HT1080 (cell line): ENCODE results near the gene KCNH5. TPM values are rescaled to one million over a fixed set of nuclear protein-coding genes. Genes with fewer than 3 reads are reported as not detected.

Experiments used
- DNase-seq: peaks from one replicate; pipeline ENCODE4 v3.0.0-alpha.2; 2015; ENCODE audit warnings: low read depth
- polyA plus RNA-seq, 2 experiments: library from polyadenylated mRNA; depleted of rRNA; stranded (reverse); fragments of >200 nt; gene quantifications; 2 replicates each; pipeline ENCODE4 v1.2.3, GENCODE V29; 2015
- total RNA-seq: library from RNA; depleted of rRNA; stranded (reverse); fragments of >200 nt; shearing (Covaris generic); gene quantifications from 2 replicates; pipeline ENCODE4 v1.2.3, GENCODE V29; 2014; rRNA removed

The KCNH5 gene
- total RNA-seq, result 1.0 and 3.0 TPM in 2 replicates
- 0.67 and 0.84 TPM in 2 replicates for polyA plus RNA-seq (2015; cell fraction: cytosol; rRNA removed)
- polyA plus RNA-seq (2015; cell fraction: nucleus; rRNA removed), result 1.3 and 2.7 TPM in 2 replicates

DNA sequence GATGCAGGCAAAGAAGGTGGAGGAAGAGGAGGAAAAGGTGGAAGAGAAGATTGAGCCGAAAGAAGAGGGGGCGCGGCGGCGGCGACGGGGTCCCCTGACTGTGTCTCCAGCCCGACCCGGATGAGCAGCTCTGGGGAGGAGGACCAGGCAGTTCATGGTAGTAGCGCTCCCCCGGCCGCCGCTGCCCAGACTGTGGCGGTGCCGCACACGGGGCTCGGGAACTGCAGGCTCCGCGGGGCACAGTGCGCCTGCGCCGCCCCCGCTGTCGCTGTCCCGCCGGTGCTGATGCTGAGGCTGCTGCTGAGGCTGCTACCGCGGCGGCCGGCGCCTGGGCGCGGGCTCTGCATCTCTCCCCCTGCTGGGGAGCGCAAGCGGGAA is at the start of gene KCNH5:
TSS of gene KCNH5 (minus strand) at position 225 of the 378 bp plus-strand sequence. CDS start 272 bp downstream, outside the sequence.
- no peak for DNase-seq

DNA sequence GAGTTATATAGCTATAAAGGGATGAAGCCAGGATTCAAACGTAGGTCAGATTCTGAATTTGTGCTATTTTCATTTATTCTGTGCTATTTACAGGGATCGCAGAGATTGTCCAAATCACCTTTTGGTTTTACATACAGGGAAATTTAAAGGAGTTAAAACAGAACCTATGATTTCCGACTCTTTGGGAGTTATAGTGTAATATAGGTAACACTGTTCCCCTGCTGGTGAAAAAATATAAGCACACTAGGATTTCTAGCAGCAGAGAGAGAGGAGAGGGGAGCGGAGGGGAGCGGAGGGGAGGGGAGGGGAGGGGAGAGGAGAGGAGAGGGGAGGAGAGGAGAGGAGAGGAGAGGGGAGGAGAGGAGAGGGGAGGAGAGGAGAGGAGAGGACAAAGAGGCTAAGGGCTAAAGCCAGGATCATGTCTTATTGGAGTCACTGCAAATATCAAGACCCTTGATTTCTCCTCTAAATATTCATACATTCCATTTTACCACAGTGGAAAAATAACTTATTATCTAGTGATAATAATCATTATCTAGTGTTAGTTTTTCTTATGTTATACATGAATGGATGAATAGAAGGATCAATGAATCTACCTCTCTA is 46.2 kb upstream of the KCNH5 start:
- no peak for DNase-seq

DNA sequence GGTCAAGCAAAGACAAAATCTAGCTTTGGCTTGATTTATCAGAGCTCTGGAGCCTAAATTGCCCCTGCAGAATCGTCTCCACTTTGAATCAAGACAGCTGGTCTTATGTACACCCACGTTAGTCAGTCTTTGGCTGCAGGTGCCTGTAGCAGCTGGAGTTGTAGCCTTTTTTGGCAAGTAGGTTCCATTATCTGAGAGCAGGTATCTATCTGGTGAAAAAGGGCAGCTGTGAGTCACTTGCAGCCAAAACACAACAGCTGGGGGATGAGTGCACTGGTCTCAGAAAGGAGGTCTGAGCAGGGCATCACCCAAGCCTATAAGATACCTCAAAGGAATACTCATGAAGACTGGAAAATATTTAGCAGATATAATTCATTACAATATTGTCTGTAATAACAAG is 43.6 kb upstream of the KCNH5 start:
- DNase-seq, result no peak

DNA sequence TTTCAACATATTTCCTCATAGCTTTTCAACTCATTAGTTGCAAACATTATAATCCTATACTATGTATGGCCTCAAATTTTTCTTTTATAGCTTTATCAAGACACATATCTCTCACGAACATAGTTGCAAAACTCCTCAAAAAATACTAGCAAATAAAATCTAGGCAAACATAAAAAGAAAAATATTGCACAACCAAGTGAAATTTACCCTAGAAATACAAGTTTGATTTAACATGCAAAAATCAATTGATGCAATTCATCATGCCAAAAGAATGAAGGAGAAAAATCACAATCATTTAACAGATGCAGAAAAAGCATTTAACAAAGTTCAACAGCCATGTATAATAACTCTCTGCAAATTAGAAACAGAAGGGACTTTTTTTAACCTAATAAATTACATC is 33.3 kb upstream of the KCNH5 start:
- no peak for DNase-seq

- DNase-seq, result no peak
Measured at GRCh38 chr14:63076488-63076887, 31.2 kb upstream of the KCNH5 start.

GRCh38 chr14:63055631-63056030 is 10.4 kb upstream of the KCNH5 start:
- no peak for DNase-seq

DNA sequence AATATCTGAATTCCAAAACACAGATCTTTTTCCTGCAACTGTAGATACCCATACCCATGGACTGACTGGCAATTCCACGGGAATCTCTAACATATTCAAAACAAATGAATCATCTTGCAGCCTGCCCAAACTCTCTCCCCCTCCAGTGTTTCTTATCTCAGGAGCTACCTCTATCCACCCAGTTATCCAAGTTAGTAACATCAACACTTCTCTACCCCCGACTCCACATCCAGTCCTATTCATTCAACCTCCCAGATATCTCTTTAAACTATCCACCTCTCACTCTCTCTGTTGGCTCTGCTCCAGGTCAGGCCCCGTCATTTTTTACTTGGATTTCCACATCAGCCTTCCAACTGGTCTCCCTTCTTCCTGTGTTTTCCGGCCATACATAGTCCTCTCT is 6.7 kb upstream of the KCNH5 start:
- peak; percentile 28 for DNase-seq

- no peak for DNase-seq
Measured at GRCh38 chr14:63051301-63051700, 6.0 kb upstream of the KCNH5 start.

GRCh38 chr14:63050694-63051093 is 5.4 kb upstream of the KCNH5 start:
- no peak for DNase-seq

DNA sequence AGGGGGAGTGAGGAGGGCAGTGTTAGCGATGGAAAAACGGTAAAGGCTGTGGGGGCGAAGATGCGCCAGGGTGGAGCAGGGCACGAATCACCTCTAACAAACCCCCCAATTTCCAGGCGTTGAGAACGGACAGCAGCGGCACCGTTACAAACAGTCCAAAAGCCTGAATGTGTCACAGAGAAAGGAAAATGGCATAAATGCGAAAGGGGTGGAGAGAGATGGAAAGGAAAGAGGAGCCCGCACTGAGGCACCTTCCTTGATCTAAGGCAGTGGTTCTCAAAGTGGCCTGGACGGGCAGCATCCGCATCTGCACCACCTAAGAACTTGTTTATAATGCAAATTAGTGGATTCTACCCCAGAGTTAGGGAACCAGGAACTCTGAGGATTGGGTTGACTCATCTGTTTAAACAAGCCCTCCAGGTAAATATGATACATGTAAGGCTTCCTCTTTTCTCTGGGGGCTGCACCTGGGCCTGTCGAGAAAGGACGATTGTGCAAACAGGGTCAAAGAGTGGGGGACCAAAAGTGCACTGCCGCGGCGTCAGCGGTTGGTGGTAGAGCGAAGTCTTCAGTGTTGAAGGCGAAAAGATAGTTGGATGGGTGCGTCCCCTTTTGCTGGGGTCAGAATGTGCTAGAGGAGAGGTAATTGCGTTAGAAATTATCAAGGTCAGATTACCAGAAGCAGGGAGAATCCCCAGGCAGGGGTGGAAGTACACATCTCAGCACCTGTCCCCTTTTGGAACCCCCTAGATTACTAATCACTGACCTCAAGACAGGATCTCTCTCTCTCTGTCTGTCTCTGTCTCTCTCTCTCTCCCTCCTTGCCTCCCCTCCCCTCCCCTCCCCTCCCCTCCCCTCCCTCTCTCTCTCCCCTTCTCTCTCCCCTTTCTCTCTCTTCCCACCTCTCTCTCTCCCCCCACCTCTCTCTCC is 1.3 kb upstream of the KCNH5 start:
- no peak for DNase-seq

DNA sequence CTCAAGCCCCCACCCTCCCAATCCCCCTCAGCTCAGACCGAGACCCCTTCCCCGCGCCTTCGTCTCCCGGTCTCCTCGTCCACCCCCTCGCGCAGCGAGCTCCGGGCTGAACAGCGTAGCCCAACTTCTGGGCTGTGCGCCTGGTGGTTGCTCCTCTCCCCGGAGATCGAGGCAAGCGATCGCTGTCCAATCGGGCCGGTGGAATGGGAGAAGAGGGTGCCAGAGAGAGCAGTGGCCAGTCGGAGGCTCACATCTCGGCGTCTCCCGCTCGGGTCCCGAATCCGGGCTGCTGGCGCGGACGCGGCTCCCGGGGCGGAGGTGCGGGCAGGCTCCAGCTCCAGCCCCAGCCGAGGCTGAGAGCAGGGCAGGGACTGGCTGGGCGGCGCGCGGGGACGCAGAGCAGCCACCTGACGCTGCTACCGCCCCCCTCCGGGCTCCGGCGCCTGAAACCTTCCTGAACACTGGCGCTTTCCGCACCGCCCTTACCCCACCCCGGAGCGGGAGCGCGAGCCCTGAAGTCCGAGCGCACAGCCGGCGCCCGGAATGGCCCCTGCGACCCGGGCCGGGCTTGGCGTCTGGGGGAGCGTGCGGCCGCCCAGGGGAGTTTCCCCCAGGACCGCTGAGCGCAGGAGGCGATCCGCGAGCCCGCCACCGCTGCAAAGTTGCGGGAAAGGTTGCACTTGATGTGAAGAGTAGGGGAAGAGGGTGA is 508 bp upstream of the KCNH5 start:
- DNase-seq, result no peak

DNA sequence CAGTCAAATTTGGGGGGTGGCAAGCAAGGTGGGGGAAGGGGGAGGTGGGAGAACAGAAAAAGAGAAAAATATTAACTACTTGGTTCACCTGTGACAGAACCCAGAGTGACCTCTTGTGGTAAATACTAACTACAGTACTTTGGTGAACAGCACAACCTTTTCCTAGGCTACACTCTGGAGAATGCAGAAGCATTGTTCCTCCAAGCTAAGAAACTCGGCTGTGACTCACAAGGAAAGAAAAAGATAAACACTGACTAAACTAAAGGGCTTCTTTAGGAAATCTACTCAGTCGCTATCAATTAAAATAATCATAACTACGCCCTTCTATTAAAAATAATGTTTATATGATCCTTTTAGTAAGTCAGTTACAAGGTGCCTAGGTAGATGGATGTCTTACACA is 5.4 kb downstream of the KCNH5 start:
- DNase-seq, result peak; percentile 85

- DNase-seq, result no peak
Measured at GRCh38 chr14:63032641-63033040, 12.6 kb downstream of the KCNH5 start.

DNA sequence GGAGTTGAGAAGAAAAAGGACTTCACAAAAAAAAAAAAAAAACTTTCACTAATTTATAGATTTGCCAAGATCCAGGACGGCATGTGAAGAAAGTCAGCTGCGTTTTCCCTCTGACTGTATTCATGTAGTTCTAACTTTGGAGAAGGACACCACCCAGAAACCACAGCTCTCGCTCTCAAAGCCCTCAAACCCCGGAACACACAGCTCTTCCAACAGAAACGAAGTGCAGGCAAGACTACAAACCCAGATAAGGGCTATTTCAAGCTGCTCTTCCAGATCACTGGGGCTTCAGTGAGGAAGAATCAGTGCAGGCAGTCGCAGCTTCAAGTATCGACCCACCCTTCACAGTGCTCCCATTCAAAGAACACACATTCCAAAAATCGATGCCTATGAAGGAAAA is 13.2 kb downstream of the KCNH5 start:
- no peak for DNase-seq

DNA sequence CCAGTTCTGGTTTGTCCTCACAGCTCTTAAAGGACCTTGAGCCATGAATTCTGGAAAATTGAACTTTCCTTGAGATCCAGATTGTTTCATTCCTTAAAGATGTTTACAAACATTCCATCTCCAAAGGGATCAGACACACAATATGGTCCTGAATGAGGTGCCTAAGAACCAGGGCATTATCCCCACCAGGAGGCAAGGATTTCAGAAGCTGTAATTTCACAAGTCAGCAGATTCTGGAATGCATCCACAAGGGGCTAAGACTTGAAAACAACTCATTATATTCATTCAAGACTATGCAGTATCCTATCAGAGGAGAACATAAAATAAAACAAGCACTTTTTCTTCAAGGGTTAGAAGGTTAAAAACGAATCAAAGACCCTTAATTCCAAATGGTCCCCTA is 15.1 kb downstream of the KCNH5 start:
- no peak for DNase-seq

DNA sequence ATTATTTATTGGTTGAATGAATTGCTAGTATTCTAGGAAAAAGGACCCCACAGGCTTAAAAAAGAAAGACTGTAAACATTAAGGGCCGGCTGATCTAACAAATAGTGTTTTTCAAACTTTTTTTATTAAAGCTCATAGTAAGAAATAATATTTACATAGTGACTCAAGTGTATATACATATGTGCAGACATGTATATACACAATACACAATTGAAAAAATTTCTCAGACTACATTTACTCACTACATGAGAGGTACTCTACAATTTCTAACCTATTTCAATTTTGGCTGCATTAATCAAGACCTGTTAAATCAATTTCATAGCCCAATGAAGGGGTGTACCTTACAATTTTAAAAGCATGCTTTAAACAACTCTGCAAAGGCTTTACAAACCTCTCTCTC is 17.5 kb downstream of the KCNH5 start:
- no peak for DNase-seq

DNA sequence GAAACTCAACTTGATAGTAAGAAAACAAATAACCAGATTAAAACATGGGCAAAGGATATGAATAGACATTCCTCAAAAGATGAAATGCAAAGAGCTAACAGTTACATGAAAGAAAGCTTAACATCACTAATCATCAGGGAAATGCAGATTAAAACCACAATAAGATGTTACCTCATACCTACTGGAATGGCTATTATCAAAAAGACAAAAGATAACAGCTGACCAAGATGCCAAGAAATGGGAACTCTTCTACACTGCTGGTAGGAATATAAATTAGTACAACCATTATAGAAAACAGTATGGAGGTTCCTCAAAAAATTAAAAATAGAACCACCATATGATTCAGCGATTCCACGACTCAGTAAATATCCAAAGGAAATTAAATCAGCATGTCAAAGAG is 18.8 kb downstream of the KCNH5 start:
- no peak for DNase-seq

DNA sequence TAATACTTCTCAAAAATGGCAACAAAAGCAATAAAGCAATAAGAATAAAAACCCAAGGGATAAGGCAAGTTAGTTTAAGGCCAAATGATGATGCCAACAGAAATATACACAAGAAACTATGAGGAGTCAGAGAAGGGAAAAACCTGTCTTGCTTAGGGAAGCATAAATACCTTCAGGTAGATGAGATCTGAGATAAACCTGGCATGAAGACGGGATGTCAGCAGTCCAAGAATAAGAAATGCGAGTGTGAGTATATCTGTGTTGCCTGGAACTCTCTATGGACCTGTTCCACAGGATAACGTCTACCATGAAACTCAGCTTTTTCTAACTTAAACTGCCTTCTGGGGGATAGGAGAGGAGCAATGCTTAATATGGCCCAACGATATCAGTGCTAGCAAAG is 30.6 kb downstream of the KCNH5 start:
- no peak for DNase-seq

- DNase-seq, result no peak
Measured at GRCh38 chr14:63012171-63012570, 33.1 kb downstream of the KCNH5 start.

- DNase-seq, result peak; percentile 10
Measured at GRCh38 chr14:63011623-63012022, 33.6 kb downstream of the KCNH5 start.

- DNase-seq, result no peak
Measured at GRCh38 chr14:63009495-63009894, 35.8 kb downstream of the KCNH5 start.

DNA sequence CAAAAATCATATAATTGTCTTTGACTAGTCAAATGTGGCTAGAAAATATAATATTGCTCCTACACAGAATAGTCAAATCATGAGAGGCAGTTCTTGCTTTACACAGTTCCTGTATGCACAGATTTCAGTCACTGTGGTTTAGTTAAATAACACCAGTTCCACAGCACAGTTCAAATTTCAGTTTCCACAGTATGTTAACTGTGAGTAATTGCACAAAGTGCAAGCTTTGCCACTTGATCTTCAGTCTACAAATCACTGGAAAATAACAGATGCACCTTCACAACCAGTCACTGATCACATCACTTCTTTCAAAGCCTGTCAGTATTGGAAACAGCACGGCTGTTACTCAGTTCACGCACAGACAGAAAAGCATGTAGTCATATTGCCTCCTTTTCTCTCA is 38.7 kb downstream of the KCNH5 start:
- peak; percentile 38 for DNase-seq
